K562 (cell line): ENCODE data around the gene ST6GALNAC3. TPM values are rescaled to one million over a fixed set of nuclear protein-coding genes. Genes with fewer than 3 reads are reported as not detected.

Experiments used
- ATAC-seq: fragments of 200-7000 bp; cut with Tn5 transposase; 3 replicates; pipeline ENCODE4 v1.9.1; 2020; ENCODE audit warnings: moderate library complexity
- BruUV-seq: library from RNA; stranded (reverse); fragments of 400-500 nt; replicated peaks from 2 replicates; lab custom pipeline; 2021; lab: Mats Ljungman, UMichigan
- CTCF ChIA-PET: fragments of 300-600 bp; formaldehyde crosslinking; extraction: SDS; loops from one replicate; lab custom pipeline; 2021; ENCODE audit warnings: low intra/inter-chr PET ratio; lab: Yijun Ruan, JAX
- POLR2A ChIA-PET: fragments of 300-600, 350-650 bp; sonication (Branson Sonifier 250); formaldehyde crosslinking; extraction: SDS; loops from one replicate; lab custom pipeline; 2021; ENCODE audit warnings: antibody characterized with exemption, inconsistent platforms; lab: Yijun Ruan, JAX
- DNase-seq, 4 experiments: peaks; one replicate each; pipeline versions ENCODE4 v3.0.0 to v3.0.0-alpha.2; 2011 to 2018; ENCODE audit warnings: low spot score in 3 of 4, mixed read lengths in 3 of 4; ENCODE audit errors: extremely low read depth in 1 of 4
- FAIRE-seq: peaks from 2 replicates; lab custom pipeline; 2011; peaks lifted over from hg19 to GRCh38; lab: Jason Lieb, UNC
- H2AFZ ChIP-seq: 2 replicates; pipeline ENCODE4 v1.6.0; 2011; ENCODE audit warnings: low read depth, low read length, control low read depth, inconsistent platforms
- H3K27ac ChIP-seq: fragments of 200-600 bp; 3 replicates; pipeline ENCODE4 v1.8.0; 2011; ENCODE audit warnings: low read depth, mild to moderate bottlenecking, control low read depth, inconsistent platforms, low read length, moderate library complexity, mixed read lengths; ENCODE audit errors: extremely low read depth
- H3K27me3 ChIP-seq, 2 experiments: fragments of 300-600 bp in 1 of 2; 2 replicates in 1 of 2; 3 replicates in 1 of 2; pipeline versions ENCODE4 v1.6.0 to v1.8.0; 2011; ENCODE audit warnings: inconsistent platforms in 2 of 2, low read length in 2 of 2, mild to moderate bottlenecking in 1 of 2, mixed read lengths in 1 of 2, moderate library complexity in 1 of 2; ENCODE audit not compliant: control insufficient read depth in 2 of 2, insufficient read depth in 2 of 2
- H3K36me3 ChIP-seq: fragments of 300-600 bp; 3 replicates; pipeline ENCODE4 v1.8.0; 2011; ENCODE audit warnings: mild to moderate bottlenecking, low read length, inconsistent platforms; ENCODE audit not compliant: control insufficient read depth, insufficient read depth
- H3K4me1 ChIP-seq, 2 experiments: fragments of 200-600 bp in 1 of 2; replicated peaks in 1 of 2; 2 replicates in 1 of 2; 3 replicates in 1 of 2; pipeline versions ENCODE4 v1.5.1 to v1.8.0; 2011; ENCODE audit warnings: inconsistent platforms in 2 of 2, low read length in 2 of 2, mild to moderate bottlenecking in 1 of 2, mixed read lengths in 1 of 2, moderate library complexity in 1 of 2; ENCODE audit not compliant: control insufficient read depth in 2 of 2, insufficient read depth in 2 of 2
- H3K4me2 ChIP-seq: 2 replicates; pipeline ENCODE4 v1.6.1; 2011; ENCODE audit warnings: low read length, control low read depth, inconsistent platforms, mixed read lengths; ENCODE audit not compliant: insufficient read depth
- H3K4me3 ChIP-seq: fragments of 200-600 bp; sonication (generic), shearing (Covaris generic); 2 replicates; pipeline ENCODE4 v1.5.1; 2016; ENCODE audit warnings: control low read depth, inconsistent platforms
- H3K79me2 ChIP-seq: fragments of 200-600 bp; 3 replicates; pipeline ENCODE4 v1.8.0; 2011; ENCODE audit warnings: low read length, inconsistent platforms; ENCODE audit not compliant: control insufficient read depth, insufficient read depth
- H3K9ac ChIP-seq, 2 experiments: 2 replicates each; pipeline versions ENCODE4 v1.6.0 to v1.6.1; 2011; ENCODE audit warnings: low read depth in 2 of 2, low read length in 2 of 2, control low read depth in 1 of 2, inconsistent platforms in 1 of 2, mild to moderate bottlenecking in 1 of 2, mixed read lengths in 1 of 2; ENCODE audit not compliant: insufficient read depth in 1 of 2
- H3K9me1 ChIP-seq: one replicate; pipeline ENCODE4 v1.6.0; 2011; ENCODE audit warnings: inconsistent platforms, mild to moderate bottlenecking, low read length, moderate library complexity; ENCODE audit not compliant: control insufficient read depth, insufficient read depth
- H3K9me3 ChIP-seq: replicated peaks from 2 replicates; pipeline ENCODE4 v1.5.1; 2011; ENCODE audit warnings: low read depth, low read length, inconsistent platforms; ENCODE audit not compliant: control insufficient read depth, insufficient read depth
- H4K20me1 ChIP-seq: replicated peaks from 2 replicates; pipeline ENCODE4 v1.6.1; 2011; ENCODE audit warnings: low read length, inconsistent platforms, mixed read lengths; ENCODE audit not compliant: control insufficient read depth, insufficient read depth
- BMI1 ChIP-seq: fragments of 150-350 bp; IDR thresholded peaks from 2 replicates; pipeline ENCODE4 v1.6.1; 2014; ENCODE audit warnings: low read length
- NBN ChIP-seq: fragments of 450-650 bp; IDR thresholded peaks from 2 replicates; pipeline ENCODE4 v1.6.1; 2016; ENCODE audit warnings: low read depth, mild to moderate bottlenecking
- SRSF1 ChIP-seq: fragments of 200-400 bp; formaldehyde crosslinking; IDR thresholded peaks from 2 replicates; pipeline ENCODE4 v1.6.1; 2017; ENCODE audit warnings: mild to moderate bottlenecking, low read depth, low read length, moderate library complexity
- TCFL5 ChIP-seq: fragments of 250-450 bp; sonication (Bioruptor Pico); conservative IDR thresholded peaks from 2 replicates; pipeline ENCODE4 v1.6.1; 2021; ENCODE audit warnings: mild to moderate bottlenecking, moderate library complexity, matching md5 sums
- ZNF584 ChIP-seq: fragments of 200-800 bp; sonication (Bioruptor generic); IDR thresholded peaks from 2 replicates; pipeline ENCODE4 v1.6.1; 2016; ENCODE audit warnings: low read depth, mild to moderate bottlenecking, missing genetic modification characterization, missing compliant biosample characterization
- ZZZ3 ChIP-seq: fragments of 450-650 bp; IDR thresholded peaks from 2 replicates; pipeline ENCODE4 v1.6.1; 2016; ENCODE audit warnings: antibody characterized with exemption, mild to moderate bottlenecking, moderate library complexity
- WGBS: fragments of 100-300 bp; shearing (Covaris generic); methylation state at CpG from one replicate; pipeline ENCODE4 v1.1.6; 2016; ENCODE audit warnings: low coverage, mixed read lengths; ENCODE audit not compliant: insufficient coverage; ENCODE audit errors: missing lambda C conversion rate; 5-methylcytosine and 5-hydroxymethylcytosine counted together
- in situ Hi-C: fragments of 300-500 bp; cut with MboI; formaldehyde crosslinking; loops from 4 replicates; pipeline ENCODE4 v1.15.0; 2018; ENCODE audit warnings: inconsistent platforms, mixed read lengths
- intact Hi-C: fragments of 100-400 bp; cut with micrococcal nuclease; formaldehyde crosslinking; loops from 2 replicates; pipeline ENCODE4 v1.14.2; 2022
- polyA plus RNA-seq, 8 experiments: library from polyadenylated mRNA; depleted of rRNA in 4 of 8; stranded (reverse) in 5 of 8; unstranded in 3 of 8; fragments of >200 nt; fragmentation: Nextera tagmentation in 2 of 8; fragmentation: Illumina TruSeq in 1 of 8; extraction: Ambion mirVana in 2 of 8; extraction: Trizol in 1 of 8; gene quantifications; 2 replicates each; pipeline versions ENCODE4 v1.2.1 to v1.2.3, GENCODE V29; 2011 to 2014; ENCODE audit warnings: inconsistent platforms in 1 of 8, missing spikeins in 1 of 8
- total RNA-seq, 7 experiments: library from RNA; depleted of rRNA in 6 of 7; stranded (reverse); fragments of >200 nt in 6 of 7; fragmentation: Illumina TruSeq in 2 of 7; extraction: Trizol in 2 of 7; gene quantifications; 2 replicates each; pipeline versions ENCODE4 v1.2.1 to v1.2.3, GENCODE V29; 2011 to 2021; ENCODE audit warnings: low replicate concordance in 1 of 7
- TF ChIP-seq, protein P1 (sequence below): IDR thresholded peaks from 2 replicates; pipeline ENCODE4 v1.6.1; 2011; ENCODE audit not compliant: insufficient read length; ENCODE audit errors: extremely low read depth
- TF ChIP-seq, protein P2 (sequence below): fragments of 450-650 bp; IDR thresholded peaks from 2 replicates; pipeline ENCODE4 v1.6.1; 2014; ENCODE audit warnings: low read depth, mild to moderate bottlenecking, moderate library complexity, borderline replicate concordance
- TF ChIP-seq, protein P3 (sequence below): fragments of 250-450 bp; sonication (Bioruptor Pico); IDR thresholded peaks from 2 replicates; pipeline ENCODE4 v1.8.0; 2022; ENCODE audit warnings: inconsistent platforms, mild to moderate bottlenecking, moderate library complexity, borderline replicate concordance
- TF ChIP-seq, protein P4 (sequence below): sonication (generic); formaldehyde crosslinking; IDR thresholded peaks from 2 replicates; pipeline ENCODE4 v1.8.0; 2022; ENCODE audit warnings: missing genetic modification reagents, mild to moderate bottlenecking, moderate library complexity, borderline replicate concordance
- TF ChIP-seq, protein P5 (sequence below): sonication (generic); formaldehyde crosslinking; IDR thresholded peaks from 2 replicates; pipeline ENCODE4 v1.8.1; 2023; ENCODE audit warnings: missing genetic modification reagents, mild to moderate bottlenecking, borderline replicate concordance

Gene ST6GALNAC3
- total and polyA plus RNA-seq, 9 of the 15 experiments (the other 6 are each of a cell fraction or from before 2014, with no cell fraction given): 0.04 to 0.29 (median 0.18) TPM; not detected in 6

DNA sequence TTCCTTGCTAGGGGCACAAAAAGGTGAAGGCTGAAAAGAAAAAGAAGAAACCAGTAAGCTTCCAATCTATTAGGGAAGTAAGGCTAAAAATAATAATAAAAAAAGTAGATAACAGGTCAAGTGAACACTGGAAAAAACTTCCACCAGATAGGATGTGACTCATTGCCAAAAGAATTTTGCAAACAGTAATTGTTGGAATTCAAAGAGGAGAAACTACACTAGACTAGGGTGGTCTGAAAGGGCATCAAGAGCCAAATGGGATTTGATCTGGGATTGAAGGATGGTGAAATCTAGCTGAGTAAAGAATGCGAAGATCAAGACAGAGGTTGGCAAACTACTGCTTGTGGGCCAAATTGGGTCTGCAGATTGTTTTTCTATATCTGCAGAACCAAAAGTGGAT lies 6.0 kb upstream of the ST6GALNAC3 start:
- Histone ChIP-seq H3K4me1 (no peaks in the 10 kb centered on the region), H3K27ac (no peak overlapping the region), H3K4me3 (no peak overlapping the region), H3K79me2 (no peaks in the 10 kb centered on the region), H3K9ac (no peak overlapping the region), H2AFZ (no peak overlapping the region), H4K20me1 (no peaks in the 10 kb centered on the region), H3K9me3 (no peaks in the 10 kb centered on the region), H3K36me3 (no peaks in the 10 kb centered on the region), H3K4me2 (no peak overlapping the region), H3K27me3 (no peaks in the 10 kb centered on the region; a peak in 1 of 5 replicates), H3K9me1 (no peaks in the 10 kb centered on the region)
- intact Hi-C loops (no loop called here), in situ Hi-C loops (no loop called here)
- ChIA-PET POLR2A (no interaction called here), CTCF (no interaction called here)
- FAIRE-seq (no peak), ATAC-seq (no peak), DNase-seq (no peak)
- no TSS peak for BruUV-seq
- 0% methylated on average over 1 of the region's 1 CpG for WGBS
- TF ChIP-seq, protein P1, sequence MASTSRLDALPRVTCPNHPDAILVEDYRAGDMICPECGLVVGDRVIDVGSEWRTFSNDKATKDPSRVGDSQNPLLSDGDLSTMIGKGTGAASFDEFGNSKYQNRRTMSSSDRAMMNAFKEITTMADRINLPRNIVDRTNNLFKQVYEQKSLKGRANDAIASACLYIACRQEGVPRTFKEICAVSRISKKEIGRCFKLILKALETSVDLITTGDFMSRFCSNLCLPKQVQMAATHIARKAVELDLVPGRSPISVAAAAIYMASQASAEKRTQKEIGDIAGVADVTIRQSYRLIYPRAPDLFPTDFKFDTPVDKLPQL: no peak
- TF ChIP-seq, protein P2, sequence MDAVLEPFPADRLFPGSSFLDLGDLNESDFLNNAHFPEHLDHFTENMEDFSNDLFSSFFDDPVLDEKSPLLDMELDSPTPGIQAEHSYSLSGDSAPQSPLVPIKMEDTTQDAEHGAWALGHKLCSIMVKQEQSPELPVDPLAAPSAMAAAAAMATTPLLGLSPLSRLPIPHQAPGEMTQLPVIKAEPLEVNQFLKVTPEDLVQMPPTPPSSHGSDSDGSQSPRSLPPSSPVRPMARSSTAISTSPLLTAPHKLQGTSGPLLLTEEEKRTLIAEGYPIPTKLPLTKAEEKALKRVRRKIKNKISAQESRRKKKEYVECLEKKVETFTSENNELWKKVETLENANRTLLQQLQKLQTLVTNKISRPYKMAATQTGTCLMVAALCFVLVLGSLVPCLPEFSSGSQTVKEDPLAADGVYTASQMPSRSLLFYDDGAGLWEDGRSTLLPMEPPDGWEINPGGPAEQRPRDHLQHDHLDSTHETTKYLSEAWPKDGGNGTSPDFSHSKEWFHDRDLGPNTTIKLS: no peak
- no peak for TF ChIP-seq BMI1
- TF ChIP-seq, protein P3, sequence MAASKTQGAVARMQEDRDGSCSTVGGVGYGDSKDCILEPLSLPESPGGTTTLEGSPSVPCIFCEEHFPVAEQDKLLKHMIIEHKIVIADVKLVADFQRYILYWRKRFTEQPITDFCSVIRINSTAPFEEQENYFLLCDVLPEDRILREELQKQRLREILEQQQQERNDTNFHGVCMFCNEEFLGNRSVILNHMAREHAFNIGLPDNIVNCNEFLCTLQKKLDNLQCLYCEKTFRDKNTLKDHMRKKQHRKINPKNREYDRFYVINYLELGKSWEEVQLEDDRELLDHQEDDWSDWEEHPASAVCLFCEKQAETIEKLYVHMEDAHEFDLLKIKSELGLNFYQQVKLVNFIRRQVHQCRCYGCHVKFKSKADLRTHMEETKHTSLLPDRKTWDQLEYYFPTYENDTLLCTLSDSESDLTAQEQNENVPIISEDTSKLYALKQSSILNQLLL (CRISPR knock-in tag): no peak
- TF ChIP-seq TCFL5: no peak
- TF ChIP-seq, protein P4, sequence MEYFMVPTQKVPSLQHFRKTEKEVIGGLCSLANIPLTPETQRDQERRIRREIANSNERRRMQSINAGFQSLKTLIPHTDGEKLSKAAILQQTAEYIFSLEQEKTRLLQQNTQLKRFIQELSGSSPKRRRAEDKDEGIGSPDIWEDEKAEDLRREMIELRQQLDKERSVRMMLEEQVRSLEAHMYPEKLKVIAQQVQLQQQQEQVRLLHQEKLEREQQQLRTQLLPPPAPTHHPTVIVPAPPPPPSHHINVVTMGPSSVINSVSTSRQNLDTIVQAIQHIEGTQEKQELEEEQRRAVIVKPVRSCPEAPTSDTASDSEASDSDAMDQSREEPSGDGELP: no peak
- TF ChIP-seq SRSF1: no peak
- TF ChIP-seq NBN: no peak
- TF ChIP-seq ZNF584: no peak
- TF ChIP-seq ZZZ3: no peak
- TF ChIP-seq, protein P5, sequence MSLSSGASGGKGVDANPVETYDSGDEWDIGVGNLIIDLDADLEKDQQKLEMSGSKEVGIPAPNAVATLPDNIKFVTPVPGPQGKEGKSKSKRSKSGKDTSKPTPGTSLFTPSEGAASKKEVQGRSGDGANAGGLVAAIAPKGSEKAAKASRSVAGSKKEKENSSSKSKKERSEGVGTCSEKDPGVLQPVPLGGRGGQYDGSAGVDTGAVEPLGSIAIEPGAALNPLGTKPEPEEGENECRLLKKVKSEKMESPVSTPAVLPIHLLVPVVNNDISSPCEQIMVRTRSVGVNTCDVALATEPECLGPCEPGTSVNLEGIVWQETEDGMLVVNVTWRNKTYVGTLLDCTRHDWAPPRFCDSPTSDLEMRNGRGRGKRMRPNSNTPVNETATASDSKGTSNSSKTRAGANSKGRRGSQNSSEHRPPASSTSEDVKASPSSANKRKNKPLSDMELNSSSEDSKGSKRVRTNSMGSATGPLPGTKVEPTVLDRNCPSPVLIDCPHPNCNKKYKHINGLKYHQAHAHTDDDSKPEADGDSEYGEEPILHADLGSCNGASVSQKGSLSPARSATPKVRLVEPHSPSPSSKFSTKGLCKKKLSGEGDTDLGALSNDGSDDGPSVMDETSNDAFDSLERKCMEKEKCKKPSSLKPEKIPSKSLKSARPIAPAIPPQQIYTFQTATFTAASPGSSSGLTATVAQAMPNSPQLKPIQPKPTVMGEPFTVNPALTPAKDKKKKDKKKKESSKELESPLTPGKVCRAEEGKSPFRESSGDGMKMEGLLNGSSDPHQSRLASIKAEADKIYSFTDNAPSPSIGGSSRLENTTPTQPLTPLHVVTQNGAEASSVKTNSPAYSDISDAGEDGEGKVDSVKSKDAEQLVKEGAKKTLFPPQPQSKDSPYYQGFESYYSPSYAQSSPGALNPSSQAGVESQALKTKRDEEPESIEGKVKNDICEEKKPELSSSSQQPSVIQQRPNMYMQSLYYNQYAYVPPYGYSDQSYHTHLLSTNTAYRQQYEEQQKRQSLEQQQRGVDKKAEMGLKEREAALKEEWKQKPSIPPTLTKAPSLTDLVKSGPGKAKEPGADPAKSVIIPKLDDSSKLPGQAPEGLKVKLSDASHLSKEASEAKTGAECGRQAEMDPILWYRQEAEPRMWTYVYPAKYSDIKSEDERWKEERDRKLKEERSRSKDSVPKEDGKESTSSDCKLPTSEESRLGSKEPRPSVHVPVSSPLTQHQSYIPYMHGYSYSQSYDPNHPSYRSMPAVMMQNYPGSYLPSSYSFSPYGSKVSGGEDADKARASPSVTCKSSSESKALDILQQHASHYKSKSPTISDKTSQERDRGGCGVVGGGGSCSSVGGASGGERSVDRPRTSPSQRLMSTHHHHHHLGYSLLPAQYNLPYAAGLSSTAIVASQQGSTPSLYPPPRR (CRISPR knock-in tag): no peak
